ENCODE measurements around the gene LARGE2. TPM values are rescaled to one million over a fixed set of nuclear protein-coding genes. Genes with fewer than 3 reads are reported as not detected.

Gene LARGE2
- total and polyA plus RNA-seq, 9 of the 15 experiments (the other 6 are each of a cell fraction or from before 2014, with no cell fraction given), result 0.56 to 14.1 (median 6.6) TPM

- TF ChIP-seq NR2C1 (IDR thresholded peaks at IDR 0.05) (no peak), NR2C1 (tag; IDR thresholded peaks at IDR 0.05) (no peak), ZNF175 (CRISPR knock-in tag; IDR thresholded peaks at IDR 0.05; ENCODE audit: low read depth) (no peak), CXXC5 (CRISPR knock-in tag; IDR thresholded peaks at IDR 0.05) (peak; percentile 58), GTF2F1 (IDR thresholded peaks at IDR 0.05; ENCODE audit: low read depth, low read length) (no peak), EGR1 (conservative IDR thresholded peaks at IDR 0.05) (no peak), HINFP (tag; conservative IDR thresholded peaks at IDR 0.05; ENCODE audit: low read depth) (no peak), ZNF41 (CRISPR knock-in tag; conservative IDR thresholded peaks at IDR 0.05) (no peak), ZNF274 (IDR thresholded peaks at IDR 0.05; ENCODE audit: borderline replicate concordance, low read depth, low read length) (no peak), YY1 (IDR thresholded peaks at IDR 0.05; ENCODE audit: borderline replicate concordance in 1 of 3, control insufficient read depth in 1 of 3, extremely low read depth in 1 of 3, insufficient read depth in 3 of 3, insufficient read length in 1 of 3, insufficient replicate concordance in 2 of 3, low read depth in 1 of 3, low read length in 2 of 3) (peak in 2 of 3 experiments; percentile 37 to 76), RFX5 (IDR thresholded peaks at IDR 0.05; ENCODE audit: low read depth, low read length) (no peak), CHD2 (IDR thresholded peaks at IDR 0.05; ENCODE audit: low read depth, low read length) (no peak), ZNF395 (CRISPR knock-in tag; IDR thresholded peaks at IDR 0.05) (no peak), USF2 (CRISPR knock-in tag; IDR thresholded peaks at IDR 0.05) (no peak), ZNF277 (CRISPR knock-in tag; IDR thresholded peaks at IDR 0.05; ENCODE audit: borderline replicate concordance) (no peak), ASH1L (IDR thresholded peaks at IDR 0.05; ENCODE audit: borderline replicate concordance, low read depth, partially characterized antibody) (no peak), SMARCC2 (IDR thresholded peaks at IDR 0.05; ENCODE audit: low read depth) (no peak), HBP1 (CRISPR knock-in tag; IDR thresholded peaks at IDR 0.05) (no peak), SMARCA4 (IDR thresholded peaks at IDR 0.05) (no peak), ZNF511 (CRISPR knock-in tag; IDR thresholded peaks at IDR 0.05) (no peak), TAF7 (tag; IDR thresholded peaks at IDR 0.05) (no peak), POLR2AphosphoS5 (IDR thresholded peaks at IDR 0.05; ENCODE audit: control insufficient read depth, insufficient read depth, low read depth, low read length) (no peak)
Observed at GRCh38 chr11:45964911-45965389, 42.5 kb downstream of the LARGE2 start (continued).

All from K562 (cell line).